Glomerular visceral epithelial cell (primary cell): ENCODE results near the gene ARHGAP23.

ENCODE experiments used
- DNase-seq: peaks from one replicate; pipeline ENCODE4 v3.0.0-alpha.2; 2016; ENCODE audit errors: extremely low spot score

The ARHGAP23 gene

DNA sequence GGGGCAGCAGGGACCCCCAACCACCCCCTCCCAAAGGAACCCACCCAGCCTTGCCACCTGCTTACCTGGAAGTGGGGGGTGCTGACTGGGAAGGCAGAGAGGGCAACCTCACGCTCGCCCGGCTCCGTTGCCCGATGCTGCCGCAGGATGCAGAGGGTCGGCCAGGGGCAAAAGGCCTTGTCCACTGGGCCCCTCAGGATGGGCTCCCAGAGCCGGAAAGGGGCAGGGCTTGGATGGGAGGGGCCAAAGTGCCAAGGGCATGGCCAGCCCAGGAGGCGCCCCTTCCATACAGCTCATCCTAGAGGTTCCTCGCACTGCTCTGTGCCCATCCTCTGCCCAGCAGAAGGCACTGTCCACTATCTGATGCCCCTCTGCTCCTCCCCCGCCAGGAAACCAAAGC lies 118.1 kb downstream of the ARHGAP23 start:
- no peak for DNase-seq

DNA sequence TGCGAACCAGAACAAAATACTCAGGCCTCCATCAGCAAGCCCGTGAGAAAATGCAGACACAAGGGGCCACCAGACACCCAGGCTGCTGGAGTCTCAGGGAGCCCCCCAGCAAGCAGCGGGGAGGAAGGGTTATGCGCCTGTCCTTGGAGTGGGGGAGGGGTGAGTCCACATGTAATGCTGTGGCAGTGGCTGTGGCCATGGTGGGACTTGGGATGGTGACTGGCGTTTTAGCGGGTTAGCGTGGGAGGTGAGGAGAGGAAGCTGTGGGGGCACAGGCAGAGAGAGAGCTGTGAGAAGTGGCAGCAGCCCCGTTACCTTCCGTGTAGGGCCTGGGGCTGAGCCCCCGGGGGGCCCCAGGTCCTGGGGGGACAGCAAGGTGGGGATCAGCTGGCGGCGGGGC lies 119.2 kb downstream of the ARHGAP23 start:
- DNase-seq: no peak

DNA sequence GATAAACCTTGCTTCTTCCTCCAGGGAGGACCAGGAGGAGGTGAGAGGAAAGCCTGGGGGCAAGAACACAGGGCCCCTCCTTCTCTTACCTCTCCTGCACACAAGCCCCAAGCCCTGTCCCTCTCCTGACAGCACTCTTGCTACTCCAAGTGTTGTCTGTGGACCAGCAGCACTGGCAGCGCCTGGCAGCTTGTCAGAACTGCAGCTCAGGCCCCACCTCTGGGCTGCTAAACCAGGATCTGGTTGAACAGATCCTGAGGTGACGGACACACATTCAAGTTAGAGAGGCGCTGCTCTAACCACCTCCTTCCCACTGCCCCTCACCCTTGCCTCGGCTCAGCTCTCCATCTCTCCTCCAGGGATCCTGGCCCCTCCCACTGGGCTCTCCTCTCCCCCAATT lies 121.0 kb downstream of the ARHGAP23 start:
- no peak for DNase-seq

DNA sequence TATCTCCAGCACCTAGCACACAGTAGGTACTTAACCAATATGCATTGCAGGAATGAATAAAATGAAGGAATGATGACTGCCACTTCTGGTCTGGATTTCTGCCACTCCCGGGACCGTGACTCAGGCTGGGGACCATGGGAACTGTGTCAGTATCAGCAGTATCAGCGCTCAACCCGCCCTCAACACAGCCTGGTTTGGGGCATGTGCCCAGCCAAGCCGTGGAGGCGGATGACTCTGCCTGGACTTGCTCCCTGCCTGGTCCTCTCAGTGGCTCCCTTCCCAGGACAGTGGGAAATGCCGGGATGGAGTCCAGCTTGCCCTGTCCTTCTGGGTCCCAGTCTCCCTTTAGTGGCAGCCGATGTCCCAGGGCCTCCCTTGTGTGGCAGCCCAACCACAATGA lies 122.4 kb downstream of the ARHGAP23 start:
- DNase-seq: peak; percentile 17

DNA sequence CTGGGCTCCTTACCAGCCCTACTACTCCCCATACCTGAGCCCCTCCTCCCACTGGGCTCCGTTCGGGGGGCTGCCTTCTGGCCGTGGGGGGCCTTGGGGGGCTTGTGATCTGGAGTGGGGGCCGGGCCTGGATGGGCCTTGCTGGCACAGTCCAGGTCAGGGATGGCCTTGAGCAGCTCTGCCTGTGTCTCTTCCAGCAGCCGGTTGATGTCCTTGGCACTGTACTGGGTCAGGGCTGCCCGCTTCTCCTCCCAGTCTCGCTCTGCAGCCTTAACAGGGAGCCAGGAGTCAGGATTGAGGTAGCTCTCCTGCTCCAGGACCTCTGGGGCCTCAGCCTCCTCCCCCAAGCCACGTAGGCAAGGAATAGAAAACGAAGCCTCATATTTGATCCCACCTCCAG lies 122.9 kb downstream of the ARHGAP23 start:
- DNase-seq: no peak

DNA sequence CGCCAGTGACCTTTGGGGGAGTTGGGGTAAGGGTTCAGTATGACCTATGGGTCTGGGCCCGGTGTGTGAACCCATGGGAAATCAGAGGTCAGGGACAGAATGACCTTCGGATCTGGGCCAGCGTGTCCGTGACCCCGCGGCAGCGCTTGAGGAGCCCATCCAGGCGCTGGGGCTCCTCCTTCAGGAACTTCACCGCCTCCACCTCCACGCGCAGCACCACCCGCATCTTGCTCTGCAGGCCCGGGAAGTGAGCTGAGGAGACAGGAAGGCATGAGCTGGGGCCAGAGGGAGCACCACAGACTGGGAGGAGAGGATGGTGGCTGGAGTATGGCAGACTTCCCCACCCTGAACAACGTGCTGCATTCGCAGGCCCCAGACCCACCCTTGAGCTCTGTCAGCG lies 124.1 kb downstream of the ARHGAP23 start:
- DNase-seq: no peak

DNA sequence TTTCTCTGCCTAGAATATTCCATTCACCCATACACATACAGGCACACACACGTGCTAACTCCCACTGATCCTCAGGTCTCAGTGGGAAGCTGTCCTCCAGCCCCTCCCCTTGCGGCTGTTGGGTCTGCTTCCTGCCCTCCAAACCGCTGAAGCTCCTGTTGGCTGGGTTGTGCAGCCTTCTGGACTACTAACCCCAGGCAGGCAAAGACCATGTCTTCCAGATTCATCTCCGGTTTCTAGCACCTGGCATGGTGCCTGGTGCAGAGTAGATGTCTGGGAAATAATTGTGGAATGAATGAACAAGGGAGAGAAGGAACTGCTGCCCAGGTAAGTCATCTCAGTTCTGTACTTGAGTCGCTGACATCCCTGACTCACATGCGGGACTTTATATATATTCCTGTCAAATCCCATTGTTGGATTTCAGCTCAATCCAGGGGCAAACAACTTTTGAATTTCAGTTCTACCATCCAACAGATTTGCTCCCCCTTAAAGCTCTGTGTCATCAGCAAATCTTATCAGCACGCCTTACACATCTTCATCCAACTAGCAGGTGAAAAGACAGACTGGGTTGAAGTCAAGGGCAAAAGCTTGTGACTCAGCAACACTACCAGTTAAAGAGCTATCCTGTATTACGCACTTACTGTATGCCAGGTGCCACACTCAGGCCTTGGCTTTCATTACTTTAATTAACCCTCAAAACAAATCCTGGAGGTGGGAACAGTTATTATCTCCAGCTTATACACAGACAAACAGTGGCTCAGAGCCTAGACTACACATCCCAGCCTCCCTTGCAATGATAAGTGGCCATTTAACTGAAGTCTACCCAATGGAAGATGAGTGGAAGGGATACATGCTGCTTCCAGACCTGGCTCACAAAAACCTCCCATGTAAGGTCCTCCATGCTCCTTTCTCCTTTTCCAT lies 126.4 kb downstream of the ARHGAP23 start:
- DNase-seq: peak; percentile 55

DNA sequence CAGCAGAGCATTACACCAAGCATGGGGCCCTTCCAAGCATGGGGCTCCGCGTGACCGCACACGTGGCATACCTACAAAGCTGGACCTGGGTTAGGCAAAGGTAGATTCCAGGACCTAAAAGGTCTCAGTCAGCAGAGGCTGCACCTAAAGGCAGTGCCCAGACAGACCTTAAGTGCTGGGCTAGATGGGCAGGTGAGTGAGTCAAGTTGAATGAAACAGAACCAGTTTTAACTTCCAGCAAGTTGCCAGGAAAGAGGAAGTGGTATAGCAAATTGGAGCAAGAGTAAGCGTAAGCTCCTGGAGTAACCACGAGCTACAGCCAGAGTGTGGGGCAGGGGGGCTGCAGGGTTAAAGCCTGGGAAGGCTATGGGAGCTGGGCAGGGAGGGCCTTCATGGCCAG lies 128.0 kb downstream of the ARHGAP23 start:
- no peak for DNase-seq

DNA sequence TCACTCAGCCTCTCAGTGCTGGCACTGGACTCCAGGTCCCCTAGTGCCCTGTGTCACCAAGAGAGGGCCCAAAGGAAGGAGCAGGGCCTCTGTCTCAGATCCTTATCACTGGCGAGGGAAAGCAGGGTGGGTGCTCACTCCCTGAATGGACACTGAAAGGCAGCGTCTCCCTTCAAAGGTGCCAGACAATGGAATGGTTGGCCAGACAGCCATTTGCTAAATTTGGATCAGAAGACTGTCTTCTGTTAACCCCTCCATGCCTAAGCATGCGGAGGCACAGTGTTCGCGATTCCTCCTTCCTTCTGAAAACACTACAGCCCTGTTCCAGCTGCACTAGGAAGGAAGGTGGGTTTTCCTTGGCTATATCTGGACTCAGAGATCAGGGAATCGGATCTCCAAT lies 129.1 kb downstream of the ARHGAP23 start:
- no peak for DNase-seq

DNA sequence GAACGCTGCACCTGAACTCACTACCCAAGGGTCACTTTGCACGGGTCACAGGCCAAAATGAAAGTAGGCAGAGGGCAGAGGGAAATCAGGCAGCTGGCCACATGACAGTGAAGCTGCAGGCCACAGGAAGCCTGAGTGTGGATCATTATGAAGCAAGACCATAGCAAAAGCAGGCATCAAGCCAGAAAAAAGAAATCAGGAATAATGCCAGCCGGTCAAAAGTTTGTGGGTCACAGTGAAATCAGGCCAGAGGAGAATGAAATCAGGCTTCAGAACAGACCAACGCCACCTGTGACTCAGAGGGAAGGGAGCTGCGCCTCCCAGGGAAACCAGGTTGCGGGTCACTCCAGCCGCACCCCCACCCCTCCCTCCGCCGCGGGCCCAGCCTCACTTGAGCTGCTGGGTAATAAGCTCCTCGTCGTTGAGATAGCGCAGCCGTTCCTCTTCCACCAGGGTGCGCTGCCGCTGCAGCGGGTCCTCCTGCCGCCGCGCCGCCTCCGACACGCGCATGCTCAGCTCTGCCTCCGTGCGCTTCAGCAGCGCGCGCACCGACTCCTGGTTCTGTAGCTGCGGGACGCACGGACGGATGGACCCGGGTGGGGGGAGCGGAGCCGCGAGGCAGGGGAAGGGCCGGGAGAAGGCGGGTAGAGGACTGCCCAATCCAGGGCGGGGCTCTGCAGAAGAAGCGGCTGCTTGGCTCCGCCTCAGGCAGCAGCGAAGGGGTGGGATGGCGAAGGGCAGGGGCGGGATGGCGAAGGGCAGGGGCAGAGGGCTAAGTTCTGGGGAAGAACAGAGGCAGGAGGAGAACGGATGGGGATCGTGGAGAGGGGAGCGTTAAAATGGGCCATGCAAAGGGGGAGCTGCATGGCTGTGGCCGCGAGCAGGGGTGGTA lies 129.8 kb downstream of the ARHGAP23 start:
- peak; percentile 95 for DNase-seq

DNA sequence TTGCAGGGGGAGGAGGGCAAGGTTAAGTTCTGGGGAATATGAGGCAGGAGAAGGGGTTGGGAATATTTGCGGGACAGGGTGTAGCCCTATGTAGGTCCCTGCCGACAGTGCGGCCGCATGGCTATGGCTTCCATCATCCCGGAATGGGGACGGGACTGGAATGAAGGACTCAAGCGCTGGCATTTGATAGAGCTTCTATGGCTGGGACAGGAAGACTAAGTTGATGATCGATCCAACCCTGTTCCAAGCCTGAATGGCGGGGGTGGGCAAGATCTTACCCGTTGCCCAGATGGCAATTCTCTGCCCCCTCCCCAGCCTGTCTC lies 130.4 kb downstream of the ARHGAP23 start:
- no peak for DNase-seq

DNA sequence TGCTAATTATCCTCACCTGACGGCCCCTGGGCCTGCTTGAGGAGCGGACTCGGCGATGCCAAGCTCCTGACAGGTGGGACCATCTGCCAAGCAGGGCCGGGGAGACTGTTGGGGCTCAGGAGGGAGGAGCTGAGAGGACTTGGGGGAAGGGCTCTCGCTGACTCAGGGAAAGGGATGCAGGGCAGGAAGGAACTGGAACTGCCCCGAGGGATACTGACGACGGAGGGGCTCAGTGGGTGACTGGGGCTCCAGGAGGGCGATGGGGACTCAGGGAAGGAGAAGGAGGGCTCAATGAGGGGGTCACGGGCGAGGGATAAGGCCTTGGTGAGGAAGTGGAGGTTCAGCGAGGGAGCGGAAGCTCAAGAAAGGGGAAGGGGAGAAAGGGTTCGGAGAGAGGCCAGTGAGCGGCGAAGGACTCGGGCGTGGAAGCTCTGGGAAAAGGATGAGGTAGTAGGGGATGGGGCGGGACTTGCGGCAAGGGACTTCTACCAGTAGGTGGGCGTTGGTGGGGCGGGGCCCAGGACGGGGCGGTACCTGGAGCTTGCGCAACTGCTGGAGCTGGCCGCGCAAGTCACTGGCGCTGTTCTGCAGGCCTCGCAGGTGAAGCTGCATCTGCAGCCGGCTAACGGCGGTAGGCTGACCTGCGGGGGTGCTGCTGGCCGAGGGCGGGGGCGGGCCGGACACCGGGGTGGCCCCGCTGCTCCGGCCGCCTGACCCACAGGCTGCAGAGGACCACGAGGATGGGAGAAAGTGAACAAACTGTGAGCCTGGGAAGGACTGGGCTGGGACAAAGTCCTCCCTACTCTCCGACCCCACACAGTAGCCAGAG lies 131.0 kb downstream of the ARHGAP23 start:
- DNase-seq: peak; percentile 66

DNA sequence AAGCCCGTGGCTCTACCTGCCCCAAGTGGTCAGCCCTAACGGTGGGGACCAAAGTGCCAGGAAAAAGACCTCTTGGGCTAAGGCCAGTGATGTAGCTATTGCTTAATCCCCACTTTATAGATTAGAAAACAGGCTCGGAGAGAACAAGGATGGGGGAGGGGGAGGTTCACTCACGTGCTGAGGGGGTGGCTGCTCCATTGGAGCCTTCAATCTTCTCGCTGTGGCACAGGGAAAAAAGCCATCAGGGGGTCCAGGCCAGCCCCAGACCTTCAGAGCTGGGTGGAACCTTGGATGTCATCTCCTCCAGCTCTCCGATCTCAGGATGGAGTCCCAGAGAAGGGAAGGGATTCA lies 131.6 kb downstream of the ARHGAP23 start:
- DNase-seq: no peak

DNA sequence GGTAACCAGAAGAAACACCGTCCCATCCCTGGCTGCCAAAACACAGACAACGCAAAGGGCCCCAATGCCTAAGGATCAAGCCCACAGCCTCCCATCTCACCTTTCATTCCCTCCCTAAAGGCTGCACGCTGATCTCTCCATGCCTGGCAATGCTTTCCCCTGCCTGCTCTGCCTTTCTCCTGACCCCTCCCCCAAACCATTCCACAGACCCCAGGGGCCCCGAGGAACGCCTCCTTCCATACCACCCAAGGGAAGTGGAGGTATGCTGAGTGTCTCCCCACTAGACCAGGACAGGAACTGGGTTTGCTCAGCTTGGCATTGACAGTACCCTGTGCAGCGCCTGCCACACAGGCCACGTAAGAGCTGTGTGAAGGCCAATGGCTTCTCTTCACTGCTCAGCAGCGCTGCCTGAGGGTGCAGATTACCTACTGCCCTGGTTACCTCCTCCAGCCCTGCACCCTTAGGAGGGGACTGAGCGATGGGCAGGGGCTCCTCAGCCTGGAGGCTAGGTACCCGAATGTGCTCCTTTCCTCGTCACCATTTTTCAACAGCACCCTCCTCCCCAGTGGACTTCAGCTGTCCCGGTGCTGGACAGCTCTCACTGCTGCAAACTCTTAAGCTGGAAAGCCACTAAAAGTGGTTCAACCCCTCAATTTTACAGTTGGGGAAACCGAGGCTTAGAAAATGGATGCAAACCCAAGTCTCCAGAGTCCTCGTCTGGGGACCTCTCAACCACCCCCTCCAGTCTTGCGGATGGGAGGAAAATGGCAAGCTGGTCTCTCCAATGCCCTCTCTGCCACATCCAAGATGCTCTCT lies 132.4 kb downstream of the ARHGAP23 start:
- no peak for DNase-seq

DNA sequence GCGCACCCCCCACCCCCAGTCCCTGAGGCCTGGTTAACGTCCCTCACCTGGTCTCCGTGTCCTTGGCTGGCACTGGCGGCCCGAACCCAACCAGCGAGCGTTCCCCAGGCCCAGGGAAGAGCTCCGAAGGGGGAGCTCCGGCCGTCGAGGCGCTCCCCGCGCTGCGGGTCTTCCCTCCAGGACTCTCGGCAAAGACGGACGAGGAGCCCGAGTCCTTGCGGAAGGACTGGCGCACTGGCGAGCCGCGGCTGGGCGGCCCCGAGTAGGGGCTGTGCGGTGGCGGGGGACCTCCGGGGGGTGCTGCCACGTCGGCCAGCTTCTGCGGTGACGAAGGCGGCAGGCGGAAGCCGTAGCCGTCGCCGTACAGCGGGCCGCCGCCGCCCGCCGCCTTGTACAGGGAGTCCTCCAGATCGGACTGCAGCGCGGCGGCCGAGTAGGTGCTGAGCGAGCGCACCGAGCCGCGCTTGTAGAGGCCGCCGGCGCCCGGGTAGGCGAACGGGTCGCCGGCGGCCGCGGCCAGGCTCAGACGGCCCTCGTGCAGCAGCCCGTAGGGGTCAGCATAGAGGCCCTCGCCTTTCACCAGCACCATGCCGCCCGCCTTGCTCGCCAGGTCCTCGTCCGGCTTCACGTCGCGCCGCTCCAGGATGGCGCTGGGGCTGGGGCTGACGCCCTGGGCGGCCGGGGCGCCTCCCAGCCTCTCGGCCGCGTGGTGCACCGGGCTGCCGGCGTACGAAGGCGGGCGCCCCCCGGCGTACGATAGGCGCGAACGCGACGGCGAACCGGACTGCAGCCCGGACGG lies 133.4 kb downstream of the ARHGAP23 start:
- no peak for DNase-seq
